ENCODE results near the gene TUBB3.

DNA sequence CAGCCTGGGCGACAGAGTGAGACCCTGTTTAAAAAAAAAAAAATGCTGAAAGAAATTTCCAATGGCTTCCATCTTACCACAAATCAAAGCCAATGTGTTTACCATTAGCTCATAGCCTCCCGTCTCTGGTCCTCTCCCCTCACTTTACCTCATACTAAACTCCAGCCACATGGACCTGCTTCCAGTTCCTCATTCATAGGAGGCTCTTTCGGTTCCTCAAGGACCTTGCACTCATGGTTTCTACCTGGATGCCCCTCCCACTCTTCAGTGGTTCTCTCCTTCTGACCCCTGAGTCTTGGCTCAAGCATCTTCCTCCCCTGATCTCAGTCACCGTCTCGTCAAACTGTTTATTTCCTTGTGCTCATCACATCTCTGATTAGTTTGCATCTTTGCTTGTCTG is 21.6 kb downstream of the TUBB3 start:
- TF ChIP-seq, protein P1, sequence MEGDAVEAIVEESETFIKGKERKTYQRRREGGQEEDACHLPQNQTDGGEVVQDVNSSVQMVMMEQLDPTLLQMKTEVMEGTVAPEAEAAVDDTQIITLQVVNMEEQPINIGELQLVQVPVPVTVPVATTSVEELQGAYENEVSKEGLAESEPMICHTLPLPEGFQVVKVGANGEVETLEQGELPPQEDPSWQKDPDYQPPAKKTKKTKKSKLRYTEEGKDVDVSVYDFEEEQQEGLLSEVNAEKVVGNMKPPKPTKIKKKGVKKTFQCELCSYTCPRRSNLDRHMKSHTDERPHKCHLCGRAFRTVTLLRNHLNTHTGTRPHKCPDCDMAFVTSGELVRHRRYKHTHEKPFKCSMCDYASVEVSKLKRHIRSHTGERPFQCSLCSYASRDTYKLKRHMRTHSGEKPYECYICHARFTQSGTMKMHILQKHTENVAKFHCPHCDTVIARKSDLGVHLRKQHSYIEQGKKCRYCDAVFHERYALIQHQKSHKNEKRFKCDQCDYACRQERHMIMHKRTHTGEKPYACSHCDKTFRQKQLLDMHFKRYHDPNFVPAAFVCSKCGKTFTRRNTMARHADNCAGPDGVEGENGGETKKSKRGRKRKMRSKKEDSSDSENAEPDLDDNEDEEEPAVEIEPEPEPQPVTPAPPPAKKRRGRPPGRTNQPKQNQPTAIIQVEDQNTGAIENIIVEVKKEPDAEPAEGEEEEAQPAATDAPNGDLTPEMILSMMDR (IDR thresholded peaks at IDR 0.05; ENCODE audit: low read length): no peak
- TF ChIP-seq EZH2 (optimal IDR thresholded peaks at IDR 0.05; ENCODE audit: low read depth, low read length): no peak
